Measurements from ENCODE around the gene NRM. TPM values are rescaled to one million over a fixed set of nuclear protein-coding genes. Genes with fewer than 3 reads are reported as not detected.

Gene NRM
- total and polyA plus RNA-seq, 2 of the 13 experiments (the other 11 are each of a cell fraction or from before 2014, with no cell fraction given), result 12.5 to 16.0 TPM

DNA sequence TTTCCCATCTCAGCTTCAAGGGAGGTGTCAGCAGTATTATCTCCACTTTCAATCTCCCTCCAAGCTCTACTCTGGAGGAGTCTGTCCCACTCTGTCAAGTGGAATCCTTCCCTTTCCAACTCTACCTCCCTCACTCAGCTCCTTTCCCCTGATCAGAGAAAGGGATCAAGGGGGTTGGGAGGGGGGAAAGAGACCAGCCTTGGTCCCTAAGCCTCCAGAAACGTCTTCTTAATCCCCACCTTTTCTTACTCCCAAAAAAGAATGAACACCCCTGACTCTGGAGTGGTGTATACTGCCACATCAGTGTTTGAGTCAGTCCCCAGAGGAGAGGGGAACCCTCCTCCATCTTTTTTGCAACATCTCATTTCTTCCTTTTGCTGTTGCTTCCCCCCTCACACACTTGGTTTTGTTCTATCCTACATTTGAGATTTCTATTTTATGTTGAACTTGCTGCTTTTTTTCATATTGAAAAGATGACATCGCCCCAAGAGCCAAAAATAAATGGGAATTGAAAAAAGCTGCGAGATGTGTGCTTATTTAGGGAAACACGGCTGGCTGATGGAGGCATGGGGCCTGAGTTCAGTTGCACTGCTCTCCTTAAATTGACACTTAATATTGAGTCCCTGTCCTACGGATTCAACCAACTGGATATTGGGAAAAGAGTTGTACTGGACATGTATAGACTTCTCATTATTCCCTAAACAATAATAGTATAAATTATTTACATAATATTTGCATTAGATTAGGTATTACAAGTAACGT is 34.3 kb upstream of the NRM start (continued):
- TF ChIP-seq, protein P1, sequence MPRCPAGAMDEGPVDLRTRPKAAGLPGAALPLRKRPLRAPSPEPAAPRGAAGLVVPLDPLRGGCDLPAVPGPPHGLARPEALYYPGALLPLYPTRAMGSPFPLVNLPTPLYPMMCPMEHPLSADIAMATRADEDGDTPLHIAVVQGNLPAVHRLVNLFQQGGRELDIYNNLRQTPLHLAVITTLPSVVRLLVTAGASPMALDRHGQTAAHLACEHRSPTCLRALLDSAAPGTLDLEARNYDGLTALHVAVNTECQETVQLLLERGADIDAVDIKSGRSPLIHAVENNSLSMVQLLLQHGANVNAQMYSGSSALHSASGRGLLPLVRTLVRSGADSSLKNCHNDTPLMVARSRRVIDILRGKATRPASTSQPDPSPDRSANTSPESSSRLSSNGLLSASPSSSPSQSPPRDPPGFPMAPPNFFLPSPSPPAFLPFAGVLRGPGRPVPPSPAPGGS (CRISPR knock-in tag; IDR thresholded peaks at IDR 0.05), result no peak
- TF ChIP-seq REXO4 (CRISPR knock-in tag; IDR thresholded peaks at IDR 0.05; ENCODE audit: borderline replicate concordance), result no peak
- no peak for TF ChIP-seq ZBTB21 (CRISPR knock-in tag; IDR thresholded peaks at IDR 0.05)
- TF ChIP-seq, protein P2, sequence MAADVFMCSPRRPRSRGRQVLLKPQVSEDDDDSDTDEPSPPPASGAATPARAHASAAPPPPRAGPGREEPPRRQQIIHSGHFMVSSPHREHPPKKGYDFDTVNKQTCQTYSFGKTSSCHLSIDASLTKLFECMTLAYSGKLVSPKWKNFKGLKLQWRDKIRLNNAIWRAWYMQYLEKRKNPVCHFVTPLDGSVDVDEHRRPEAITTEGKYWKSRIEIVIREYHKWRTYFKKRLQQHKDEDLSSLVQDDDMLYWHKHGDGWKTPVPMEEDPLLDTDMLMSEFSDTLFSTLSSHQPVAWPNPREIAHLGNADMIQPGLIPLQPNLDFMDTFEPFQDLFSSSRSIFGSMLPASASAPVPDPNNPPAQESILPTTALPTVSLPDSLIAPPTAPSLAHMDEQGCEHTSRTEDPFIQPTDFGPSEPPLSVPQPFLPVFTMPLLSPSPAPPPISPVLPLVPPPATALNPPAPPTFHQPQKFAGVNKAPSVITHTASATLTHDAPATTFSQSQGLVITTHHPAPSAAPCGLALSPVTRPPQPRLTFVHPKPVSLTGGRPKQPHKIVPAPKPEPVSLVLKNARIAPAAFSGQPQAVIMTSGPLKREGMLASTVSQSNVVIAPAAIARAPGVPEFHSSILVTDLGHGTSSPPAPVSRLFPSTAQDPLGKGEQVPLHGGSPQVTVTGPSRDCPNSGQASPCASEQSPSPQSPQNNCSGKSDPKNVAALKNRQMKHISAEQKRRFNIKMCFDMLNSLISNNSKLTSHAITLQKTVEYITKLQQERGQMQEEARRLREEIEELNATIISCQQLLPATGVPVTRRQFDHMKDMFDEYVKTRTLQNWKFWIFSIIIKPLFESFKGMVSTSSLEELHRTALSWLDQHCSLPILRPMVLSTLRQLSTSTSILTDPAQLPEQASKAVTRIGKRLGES (CRISPR knock-in tag; IDR thresholded peaks at IDR 0.05; ENCODE audit: borderline replicate concordance), result no peak
- TF ChIP-seq, protein P3, sequence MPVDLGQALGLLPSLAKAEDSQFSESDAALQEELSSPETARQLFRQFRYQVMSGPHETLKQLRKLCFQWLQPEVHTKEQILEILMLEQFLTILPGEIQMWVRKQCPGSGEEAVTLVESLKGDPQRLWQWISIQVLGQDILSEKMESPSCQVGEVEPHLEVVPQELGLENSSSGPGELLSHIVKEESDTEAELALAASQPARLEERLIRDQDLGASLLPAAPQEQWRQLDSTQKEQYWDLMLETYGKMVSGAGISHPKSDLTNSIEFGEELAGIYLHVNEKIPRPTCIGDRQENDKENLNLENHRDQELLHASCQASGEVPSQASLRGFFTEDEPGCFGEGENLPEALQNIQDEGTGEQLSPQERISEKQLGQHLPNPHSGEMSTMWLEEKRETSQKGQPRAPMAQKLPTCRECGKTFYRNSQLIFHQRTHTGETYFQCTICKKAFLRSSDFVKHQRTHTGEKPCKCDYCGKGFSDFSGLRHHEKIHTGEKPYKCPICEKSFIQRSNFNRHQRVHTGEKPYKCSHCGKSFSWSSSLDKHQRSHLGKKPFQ (CRISPR knock-in tag; IDR thresholded peaks at IDR 0.05; ENCODE audit: insufficient replicate concordance), result no peak
- TF ChIP-seq, protein P4, sequence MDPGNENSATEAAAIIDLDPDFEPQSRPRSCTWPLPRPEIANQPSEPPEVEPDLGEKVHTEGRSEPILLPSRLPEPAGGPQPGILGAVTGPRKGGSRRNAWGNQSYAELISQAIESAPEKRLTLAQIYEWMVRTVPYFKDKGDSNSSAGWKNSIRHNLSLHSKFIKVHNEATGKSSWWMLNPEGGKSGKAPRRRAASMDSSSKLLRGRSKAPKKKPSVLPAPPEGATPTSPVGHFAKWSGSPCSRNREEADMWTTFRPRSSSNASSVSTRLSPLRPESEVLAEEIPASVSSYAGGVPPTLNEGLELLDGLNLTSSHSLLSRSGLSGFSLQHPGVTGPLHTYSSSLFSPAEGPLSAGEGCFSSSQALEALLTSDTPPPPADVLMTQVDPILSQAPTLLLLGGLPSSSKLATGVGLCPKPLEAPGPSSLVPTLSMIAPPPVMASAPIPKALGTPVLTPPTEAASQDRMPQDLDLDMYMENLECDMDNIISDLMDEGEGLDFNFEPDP (CRISPR knock-in tag; conservative IDR thresholded peaks at IDR 0.05), result no peak
- no peak for TF ChIP-seq ZNF337 (CRISPR knock-in tag; IDR thresholded peaks at IDR 0.05; ENCODE audit: borderline replicate concordance, low read depth)
- no peak for TF ChIP-seq ZBTB42 (CRISPR knock-in tag; IDR thresholded peaks at IDR 0.05)
- no peak for TF ChIP-seq KLF9 (CRISPR knock-in tag; IDR thresholded peaks at IDR 0.05; ENCODE audit: low read depth)
- no peak for TF ChIP-seq ZNF20 (CRISPR knock-in tag; IDR thresholded peaks at IDR 0.05)
- no peak for TF ChIP-seq SOX13 (IDR thresholded peaks at IDR 0.05)
- TF ChIP-seq SOX13 (CRISPR knock-in tag; conservative IDR thresholded peaks at IDR 0.05 in 1 of 2, IDR thresholded peaks at IDR 0.05 in 1 of 2), result no peak
- TF ChIP-seq, protein P5, sequence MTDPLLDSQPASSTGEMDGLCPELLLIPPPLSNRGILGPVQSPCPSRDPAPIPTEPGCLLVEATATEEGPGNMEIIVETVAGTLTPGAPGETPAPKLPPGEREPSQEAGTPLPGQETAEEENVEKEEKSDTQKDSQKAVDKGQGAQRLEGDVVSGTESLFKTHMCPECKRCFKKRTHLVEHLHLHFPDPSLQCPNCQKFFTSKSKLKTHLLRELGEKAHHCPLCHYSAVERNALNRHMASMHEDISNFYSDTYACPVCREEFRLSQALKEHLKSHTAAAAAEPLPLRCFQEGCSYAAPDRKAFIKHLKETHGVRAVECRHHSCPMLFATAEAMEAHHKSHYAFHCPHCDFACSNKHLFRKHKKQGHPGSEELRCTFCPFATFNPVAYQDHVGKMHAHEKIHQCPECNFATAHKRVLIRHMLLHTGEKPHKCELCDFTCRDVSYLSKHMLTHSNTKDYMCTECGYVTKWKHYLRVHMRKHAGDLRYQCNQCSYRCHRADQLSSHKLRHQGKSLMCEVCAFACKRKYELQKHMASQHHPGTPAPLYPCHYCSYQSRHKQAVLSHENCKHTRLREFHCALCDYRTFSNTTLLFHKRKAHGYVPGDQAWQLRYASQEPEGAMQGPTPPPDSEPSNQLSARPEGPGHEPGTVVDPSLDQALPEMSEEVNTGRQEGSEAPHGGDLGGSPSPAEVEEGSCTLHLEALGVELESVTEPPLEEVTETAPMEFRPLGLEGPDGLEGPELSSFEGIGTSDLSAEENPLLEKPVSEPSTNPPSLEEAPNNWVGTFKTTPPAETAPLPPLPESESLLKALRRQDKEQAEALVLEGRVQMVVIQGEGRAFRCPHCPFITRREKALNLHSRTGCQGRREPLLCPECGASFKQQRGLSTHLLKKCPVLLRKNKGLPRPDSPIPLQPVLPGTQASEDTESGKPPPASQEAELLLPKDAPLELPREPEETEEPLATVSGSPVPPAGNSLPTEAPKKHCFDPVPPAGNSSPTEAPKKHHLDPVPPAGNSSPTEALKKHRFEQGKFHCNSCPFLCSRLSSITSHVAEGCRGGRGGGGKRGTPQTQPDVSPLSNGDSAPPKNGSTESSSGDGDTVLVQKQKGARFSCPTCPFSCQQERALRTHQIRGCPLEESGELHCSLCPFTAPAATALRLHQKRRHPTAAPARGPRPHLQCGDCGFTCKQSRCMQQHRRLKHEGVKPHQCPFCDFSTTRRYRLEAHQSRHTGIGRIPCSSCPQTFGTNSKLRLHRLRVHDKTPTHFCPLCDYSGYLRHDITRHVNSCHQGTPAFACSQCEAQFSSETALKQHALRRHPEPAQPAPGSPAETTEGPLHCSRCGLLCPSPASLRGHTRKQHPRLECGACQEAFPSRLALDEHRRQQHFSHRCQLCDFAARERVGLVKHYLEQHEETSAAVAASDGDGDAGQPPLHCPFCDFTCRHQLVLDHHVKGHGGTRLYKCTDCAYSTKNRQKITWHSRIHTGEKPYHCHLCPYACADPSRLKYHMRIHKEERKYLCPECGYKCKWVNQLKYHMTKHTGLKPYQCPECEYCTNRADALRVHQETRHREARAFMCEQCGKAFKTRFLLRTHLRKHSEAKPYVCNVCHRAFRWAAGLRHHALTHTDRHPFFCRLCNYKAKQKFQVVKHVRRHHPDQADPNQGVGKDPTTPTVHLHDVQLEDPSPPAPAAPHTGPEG (CRISPR knock-in tag; IDR thresholded peaks at IDR 0.05), result no peak
- no peak for TF ChIP-seq LCORL (IDR thresholded peaks at IDR 0.05)
- TF ChIP-seq LCORL (CRISPR knock-in tag; IDR thresholded peaks at IDR 0.05), result no peak
- no peak for TF ChIP-seq CBX1 (IDR thresholded peaks at IDR 0.05; ENCODE audit: low read depth)

All from HepG2 (cell line).